Mesenchymal stem cell (in vitro differentiated cells and primary cell): ENCODE measurements around the gene TIE1.

Experiments
- DNase-seq: peaks from one replicate; pipeline ENCODE4 v3.0.0-alpha.2; 2013
- H2AFZ ChIP-seq: one replicate; pipeline ENCODE4 v1.6.1; 2013; ENCODE audit warnings: low read depth, mild to moderate bottlenecking, control low read depth, inconsistent platforms, low read length, moderate library complexity
- H2AK5ac ChIP-seq: 2 replicates; pipeline ENCODE4 v1.6.1; 2013; ENCODE audit warnings: low read length, moderate library complexity, mild to moderate bottlenecking, inconsistent platforms; ENCODE audit not compliant: severe bottlenecking
- H2BK120ac ChIP-seq: one replicate; pipeline ENCODE4 v1.6.1; 2013; ENCODE audit warnings: low read depth, mild to moderate bottlenecking, inconsistent platforms, low read length, moderate library complexity
- H2BK12ac ChIP-seq, 2 experiments: one replicate each; pipeline ENCODE4 v1.6.1; 2013; ENCODE audit warnings: inconsistent platforms in 2 of 2, low read length in 2 of 2, mild to moderate bottlenecking in 2 of 2, moderate library complexity in 2 of 2, control low read depth in 1 of 2
- H2BK15ac ChIP-seq: one replicate; pipeline ENCODE4 v1.6.1; 2013; ENCODE audit warnings: mild to moderate bottlenecking, low read depth, inconsistent platforms; ENCODE audit not compliant: poor library complexity, severe bottlenecking
- H2BK5ac ChIP-seq: 2 replicates; pipeline ENCODE4 v1.6.1; 2013; ENCODE audit warnings: low read depth, mild to moderate bottlenecking, low read length, control low read depth, inconsistent platforms; ENCODE audit not compliant: poor library complexity, severe bottlenecking
- H3K14ac ChIP-seq, 2 experiments: one replicate each; pipeline ENCODE4 v1.6.1; 2013; ENCODE audit warnings: inconsistent platforms in 2 of 2, low read length in 2 of 2, control low read depth in 1 of 2, mild to moderate bottlenecking in 1 of 2, moderate library complexity in 1 of 2
- H3K18ac ChIP-seq, 2 experiments: one replicate each; pipeline ENCODE4 v1.6.1; 2013; ENCODE audit warnings: inconsistent platforms in 2 of 2, low read length in 2 of 2, control low read depth in 1 of 2, low read depth in 1 of 2, mild to moderate bottlenecking in 1 of 2
- H3K23ac ChIP-seq, 2 experiments: one replicate each; pipeline ENCODE4 v1.6.1; 2013; ENCODE audit warnings: inconsistent platforms in 2 of 2, low read length in 2 of 2, mild to moderate bottlenecking in 2 of 2, moderate library complexity in 2 of 2, control low read depth in 1 of 2
- H3K27ac ChIP-seq: 2 replicates; pipeline ENCODE4 v1.5.1; 2013; ENCODE audit warnings: mild to moderate bottlenecking, moderate library complexity, low read length, control low read depth, inconsistent platforms; ENCODE audit not compliant: poor library complexity, severe bottlenecking
- H3K27me3 ChIP-seq, 2 experiments: 2 replicates each; pipeline versions ENCODE4 v1.6.1 to v1.7.0; 2013; ENCODE audit warnings: low read length in 2 of 2, mild to moderate bottlenecking in 2 of 2, moderate library complexity in 2 of 2, control low read depth in 1 of 2, inconsistent platforms in 1 of 2; ENCODE audit not compliant: control insufficient read depth in 1 of 2, insufficient read depth in 1 of 2
- H3K36me3 ChIP-seq, 2 experiments: 2 replicates each; pipeline versions ENCODE4 v1.6.1 to v1.7.0; 2013; ENCODE audit warnings: low read length in 2 of 2, control low read depth in 1 of 2, inconsistent platforms in 1 of 2, low read depth in 1 of 2, mild to moderate bottlenecking in 1 of 2; ENCODE audit not compliant: insufficient read depth in 2 of 2, control insufficient read depth in 1 of 2
- H3K4ac ChIP-seq, 2 experiments: one replicate each; pipeline ENCODE4 v1.6.1; 2013; ENCODE audit warnings: inconsistent platforms in 2 of 2, low read length in 2 of 2, mild to moderate bottlenecking in 2 of 2, moderate library complexity in 2 of 2, control low read depth in 1 of 2, low read depth in 1 of 2
- H3K4me1 ChIP-seq: 2 replicates; pipeline ENCODE4 v1.6.1; 2013; ENCODE audit warnings: low read depth, low read length, control low read depth; ENCODE audit not compliant: control insufficient read depth, insufficient read depth
- H3K4me2 ChIP-seq: 2 replicates; pipeline ENCODE4 v1.6.1; 2013; ENCODE audit warnings: low read length, mild to moderate bottlenecking, inconsistent platforms; ENCODE audit not compliant: poor library complexity, severe bottlenecking
- H3K4me3 ChIP-seq, 2 experiments: 2 replicates each; pipeline versions ENCODE4 v1.5.1 to v1.7.0; 2013; ENCODE audit warnings: low read length in 2 of 2, mild to moderate bottlenecking in 2 of 2, control low read depth in 1 of 2, low read depth in 1 of 2; ENCODE audit not compliant: insufficient read depth in 1 of 2
- H3K79me1 ChIP-seq: replicated peaks from 2 replicates; pipeline ENCODE4 v1.6.1; 2013; ENCODE audit warnings: mild to moderate bottlenecking, control low read depth, low read length, inconsistent platforms; ENCODE audit not compliant: poor library complexity, severe bottlenecking
- H3K9ac ChIP-seq: 2 replicates; pipeline ENCODE4 v1.7.0; 2013; ENCODE audit warnings: mild to moderate bottlenecking, low read length, moderate library complexity
- H3K9me3 ChIP-seq: 2 replicates; pipeline ENCODE4 v1.7.0; 2013; ENCODE audit warnings: mild to moderate bottlenecking, low read length; ENCODE audit not compliant: control insufficient read depth
- H4K8ac ChIP-seq: one replicate; pipeline ENCODE4 v1.6.1; 2013; ENCODE audit warnings: inconsistent platforms, mild to moderate bottlenecking, low read length, moderate library complexity
- H4K91ac ChIP-seq: one replicate; pipeline ENCODE4 v1.6.1; 2013; ENCODE audit warnings: mild to moderate bottlenecking, low read length, inconsistent platforms
- WGBS: methylation state at CpG from one replicate; pipeline ENCODE4 v1.1.7; 2013; ENCODE audit warnings: mixed read lengths; 5-methylcytosine and 5-hydroxymethylcytosine counted together

The TIE1 gene

GRCh38 chr1:43367026-43367903 lies 66.5 kb downstream of the TIE1 start:
- peak overlapping the region; percentile 71 for H2BK5ac ChIP-seq
- peak overlapping the region; percentile 20 for H2AK5ac ChIP-seq
- H3K9me3 ChIP-seq, result no peaks in the 10 kb centered on the region
- peak overlapping the region; percentile 97 for H4K91ac ChIP-seq
- peaks cover 35% of the 10 kb centered on the region in 2 experiments for H3K36me3 ChIP-seq
- peak overlapping the region; percentile 99 for H2BK15ac ChIP-seq
- H2BK120ac ChIP-seq, result peak overlapping the region; percentile 80
- peaks cover 24% of the 10 kb centered on the region for H3K4me1 ChIP-seq
- H2BK12ac ChIP-seq, result peak overlapping the region in 1 of 2 experiments; percentile 17
- peak overlapping the region; percentile 11 to 86 for H3K23ac ChIP-seq
- peak overlapping the region; percentile 81 to 97 for H3K4me3 ChIP-seq
- peak overlapping the region; percentile 60 for H3K27ac ChIP-seq
- peaks cover 20% of the 10 kb centered on the region for H3K79me1 ChIP-seq
- peak overlapping the region; percentile 76 to 98 for H3K4ac ChIP-seq
- H3K4me2 ChIP-seq, result peak overlapping the region; percentile 64
- H3K14ac ChIP-seq, result peak overlapping the region; percentile 62 to 97
- H3K27me3 ChIP-seq, result no peaks in the 10 kb centered on the region
- DNase-seq, result peak; percentile 37
- peak overlapping the region; percentile 51 for H2AFZ ChIP-seq
- peak overlapping the region; percentile 96 to 98 for H3K18ac ChIP-seq
- 1% methylated on average over 46 of the region's 48 CpGs for whole genome bisulfite sequencing
- H3K9ac ChIP-seq, result peak overlapping the region; percentile 95
- peak overlapping the region; percentile 98 for H4K8ac ChIP-seq

DNA sequence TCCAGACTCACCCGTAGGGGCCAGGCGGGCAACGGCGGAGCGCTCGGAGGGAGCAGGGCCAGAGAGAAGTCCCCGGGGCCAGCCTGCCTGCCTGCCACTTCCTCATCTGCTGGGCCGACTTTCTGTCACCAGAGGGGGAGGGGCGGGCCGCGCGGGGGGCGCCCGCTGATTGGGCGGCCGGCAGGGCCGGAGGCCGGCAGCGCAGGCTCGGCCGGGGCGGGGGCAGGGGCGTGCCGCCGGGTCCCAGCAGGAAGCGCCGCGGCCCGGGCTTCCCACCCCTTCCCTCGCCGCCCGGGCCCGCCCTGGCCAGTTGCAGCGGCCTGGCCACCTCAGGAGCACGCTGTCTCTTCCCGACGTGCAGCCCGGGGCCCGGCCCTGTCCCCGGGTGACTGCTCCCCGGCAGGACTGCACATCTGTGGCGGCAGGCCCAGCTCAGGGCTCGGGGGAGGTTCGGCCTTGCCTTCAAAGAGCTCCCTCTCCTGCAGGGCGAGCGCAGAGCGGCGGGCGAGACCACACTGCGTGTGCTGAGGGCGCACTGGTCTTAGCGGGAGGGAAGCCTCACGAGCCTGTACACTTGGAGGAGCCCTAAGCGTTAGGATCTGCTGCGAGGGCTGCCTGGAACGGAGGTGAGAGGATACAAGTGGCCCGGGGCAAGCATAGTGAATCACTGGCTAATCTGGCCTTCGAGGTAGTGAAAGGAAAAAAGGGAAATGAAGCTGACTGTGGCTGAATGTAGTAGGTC lies 67.3 kb downstream of the TIE1 start, which contains the start of gene ELOVL1:
Gene ELOVL1, minus strand, starts transcription at position 108 of the 742 bp plus-strand sequence. CDS start 2,402 bp downstream, outside the sequence.
- WGBS, result under 1% methylated on average over 55 of the region's 58 CpGs

GRCh38 chr1:43368646-43369020 lies 67.9 kb downstream of the TIE1 start:
- no peak overlapping the region for H3K14ac ChIP-seq
- no peak overlapping the region for H2AFZ ChIP-seq
- H2BK15ac ChIP-seq, result no peak overlapping the region
- H2BK120ac ChIP-seq, result no peak overlapping the region
- H3K4me2 ChIP-seq, result peak overlapping the region; percentile 77
- peak overlapping the region in 1 of 2 experiments; percentile 25 for H3K18ac ChIP-seq
- peak overlapping the region in 1 of 2 experiments; percentile 97 for H3K4me3 ChIP-seq
- H3K79me1 ChIP-seq, result peaks cover 15% of the 10 kb centered on the region
- no peaks in the 10 kb centered on the region for H3K27me3 ChIP-seq
- H3K23ac ChIP-seq, result no peak overlapping the region
- no peaks in the 10 kb centered on the region for H3K9me3 ChIP-seq
- peak overlapping the region; percentile 67 for H3K27ac ChIP-seq
- H3K4me1 ChIP-seq, result peaks cover 24% of the 10 kb centered on the region
- peaks cover 22 to 24% of the 10 kb centered on the region in 2 experiments for H3K36me3 ChIP-seq
- DNase-seq, result no peak
- WGBS, result 4% methylated on average over 5 of the region's 6 CpGs
- H3K9ac ChIP-seq, result peak overlapping the region; percentile 93
- no peak overlapping the region for H2BK12ac ChIP-seq
- H3K4ac ChIP-seq, result peak overlapping the region in 1 of 2 experiments; percentile 34
- peak overlapping the region; percentile 11 for H2AK5ac ChIP-seq
- no peak overlapping the region for H4K8ac ChIP-seq
- no peak overlapping the region for H4K91ac ChIP-seq
- no peak overlapping the region for H2BK5ac ChIP-seq

More for the DNA sequence above, 67.3 kb downstream of the TIE1 start, which contains the start of gene ELOVL1:
- peak within 1 kb of the TSS; percentile 99 for H2BK15ac ChIP-seq
- peak within 1 kb of the TSS; percentile 97 for H4K91ac ChIP-seq
- H2AK5ac ChIP-seq, result peak within 1 kb of the TSS; percentile 20
- H3K18ac ChIP-seq, result peak within 1 kb of the TSS; percentile 96 to 98
- H2BK5ac ChIP-seq, result peak within 1 kb of the TSS; percentile 87
- peak within 1 kb of the TSS; percentile 11 to 86 for H3K23ac ChIP-seq
- H3K4me1 ChIP-seq, result peaks cover 23% of the 10 kb centered on the region
- peak within 1 kb of the TSS; percentile 62 to 97 for H3K14ac ChIP-seq
- H3K4me3 ChIP-seq, result peak within 1 kb of the TSS; percentile 81 to 97
- peak within 1 kb of the TSS; percentile 67 for H3K27ac ChIP-seq
- peaks cover 18% of the 10 kb centered on the region for H3K79me1 ChIP-seq
- no peaks in the 10 kb centered on the region for H3K9me3 ChIP-seq
- no peaks in the 10 kb centered on the region for H3K27me3 ChIP-seq
- H3K36me3 ChIP-seq, result peaks cover 28 to 29% of the 10 kb centered on the region in 2 experiments
- peak within 1 kb of the TSS; percentile 80 for H2BK120ac ChIP-seq
- peak; percentile 91 for DNase-seq
- H3K4me2 ChIP-seq, result peak within 1 kb of the TSS; percentile 77
- peak within 1 kb of the TSS; percentile 72 for H2AFZ ChIP-seq
- H4K8ac ChIP-seq, result peak within 1 kb of the TSS; percentile 98
- H3K9ac ChIP-seq, result peak within 1 kb of the TSS; percentile 95
- peak within 1 kb of the TSS; percentile 76 to 98 for H3K4ac ChIP-seq
- peak within 1 kb of the TSS in 1 of 2 experiments; percentile 17 for H2BK12ac ChIP-seq
